Measurements from ENCODE around the gene SSTR3. TPM values are rescaled to one million over a fixed set of nuclear protein-coding genes. Genes with fewer than 3 reads are reported as not detected.

The SSTR3 gene
- total RNA-seq, 1 experiment from 2014 or later: not detected

DNA sequence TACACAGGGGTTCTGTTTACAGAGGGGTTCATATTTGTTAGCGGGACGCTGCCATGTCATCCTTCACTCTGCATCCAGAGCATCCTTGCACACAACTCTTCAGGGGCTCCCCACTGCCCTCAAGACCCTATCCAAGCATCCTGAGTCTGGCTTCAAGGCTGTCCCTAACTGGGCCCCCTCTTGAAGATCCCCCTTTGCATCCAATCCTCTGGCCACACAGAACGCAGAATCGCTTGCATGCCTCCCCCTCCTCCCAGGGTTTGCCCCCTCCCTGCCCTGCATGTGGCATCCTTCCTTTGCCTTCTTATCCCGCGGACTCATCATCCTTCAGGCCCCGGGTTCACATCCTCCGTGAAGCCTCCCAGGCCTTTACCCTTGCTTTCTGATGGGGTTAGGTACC is 42.9 kb downstream of the SSTR3 start:
- Mint-ChIP-seq H3K4me3 (ENCODE audit: unreplicated experiment) (no peak overlapping the region), H3K9me3 (ENCODE audit: unreplicated experiment) (no peaks in the 10 kb centered on the region), H3K36me3 (ENCODE audit: insufficient read depth, unreplicated experiment) (no peaks in the 10 kb centered on the region), H3K4me1 (ENCODE audit: insufficient read depth, unreplicated experiment) (peaks cover 6% of the 10 kb centered on the region), H3K27ac (ENCODE audit: low read depth, unreplicated experiment) (no peak overlapping the region), H3K27me3 (ENCODE audit: insufficient read depth, unreplicated experiment) (peaks cover 23% of the 10 kb centered on the region)
- TF ChIP-seq, protein P1, sequence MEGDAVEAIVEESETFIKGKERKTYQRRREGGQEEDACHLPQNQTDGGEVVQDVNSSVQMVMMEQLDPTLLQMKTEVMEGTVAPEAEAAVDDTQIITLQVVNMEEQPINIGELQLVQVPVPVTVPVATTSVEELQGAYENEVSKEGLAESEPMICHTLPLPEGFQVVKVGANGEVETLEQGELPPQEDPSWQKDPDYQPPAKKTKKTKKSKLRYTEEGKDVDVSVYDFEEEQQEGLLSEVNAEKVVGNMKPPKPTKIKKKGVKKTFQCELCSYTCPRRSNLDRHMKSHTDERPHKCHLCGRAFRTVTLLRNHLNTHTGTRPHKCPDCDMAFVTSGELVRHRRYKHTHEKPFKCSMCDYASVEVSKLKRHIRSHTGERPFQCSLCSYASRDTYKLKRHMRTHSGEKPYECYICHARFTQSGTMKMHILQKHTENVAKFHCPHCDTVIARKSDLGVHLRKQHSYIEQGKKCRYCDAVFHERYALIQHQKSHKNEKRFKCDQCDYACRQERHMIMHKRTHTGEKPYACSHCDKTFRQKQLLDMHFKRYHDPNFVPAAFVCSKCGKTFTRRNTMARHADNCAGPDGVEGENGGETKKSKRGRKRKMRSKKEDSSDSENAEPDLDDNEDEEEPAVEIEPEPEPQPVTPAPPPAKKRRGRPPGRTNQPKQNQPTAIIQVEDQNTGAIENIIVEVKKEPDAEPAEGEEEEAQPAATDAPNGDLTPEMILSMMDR (IDR thresholded peaks at IDR 0.05; ENCODE audit: unreplicated experiment): no peak
- BruUV-seq (replicated peaks): no TSS peak
- no peak for DNase-seq (ENCODE audit: unreplicated experiment)
- intact Hi-C loops (cut with micrococcal nuclease): loop anchor here (5.0 kb wide), 2 partner anchors 92 to 182 kb away; no protein-coding TSS in a partner anchor
- ChIA-PET CTCF (no interaction called here), POLR2A (no interaction called here)

DNA sequence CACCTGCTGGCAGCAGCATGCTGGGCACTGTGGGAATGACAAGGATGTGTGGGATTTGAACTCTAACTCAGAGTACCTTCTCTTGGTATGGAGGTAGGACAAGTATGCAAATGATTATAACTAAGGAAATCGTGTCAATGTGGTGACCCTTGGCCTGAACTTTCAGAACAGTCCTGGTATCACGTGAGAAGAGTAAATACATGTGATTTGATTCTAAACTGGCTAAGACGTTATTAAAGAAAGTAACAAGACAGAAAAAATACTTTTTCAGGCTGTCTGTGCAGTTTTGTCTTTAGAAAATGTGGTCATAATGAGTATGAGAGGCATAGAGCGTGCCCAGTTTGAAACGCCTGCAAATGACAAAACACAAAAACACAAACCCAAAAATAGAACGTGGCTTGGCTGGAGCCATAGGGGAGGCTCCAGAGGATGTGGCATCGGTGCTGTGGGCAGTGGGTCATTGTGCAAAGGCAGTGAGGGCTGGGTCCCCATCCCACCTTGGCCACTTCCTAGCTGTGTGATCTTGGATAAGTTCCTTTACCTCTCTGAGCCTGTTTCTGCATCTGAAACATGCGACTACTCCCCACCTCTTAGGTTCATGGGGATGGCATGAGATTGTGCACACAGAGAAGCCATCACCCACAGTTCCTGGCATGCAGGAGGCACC is 44.2 kb downstream of the SSTR3 start:
- intact Hi-C loops (cut with micrococcal nuclease): loop anchor here (5.0 kb wide), 2 partner anchors 91 to 181 kb away; no protein-coding TSS in a partner anchor
- POLR2A ChIA-PET: interaction anchor here (1.0 to 2.3 kb wide), 2 partner anchors 29 to 31 kb away, joined by 3 to 14 read pairs; no protein-coding TSS in a partner anchor
- Mint-ChIP-seq H3K27ac (ENCODE audit: low read depth, unreplicated experiment) (no peak overlapping the region), H3K27me3 (ENCODE audit: insufficient read depth, unreplicated experiment) (peaks cover 23% of the 10 kb centered on the region), H3K4me3 (ENCODE audit: unreplicated experiment) (no peak overlapping the region), H3K36me3 (ENCODE audit: insufficient read depth, unreplicated experiment) (no peaks in the 10 kb centered on the region), H3K9me3 (ENCODE audit: unreplicated experiment) (no peaks in the 10 kb centered on the region), H3K4me1 (ENCODE audit: insufficient read depth, unreplicated experiment) (peaks cover 6% of the 10 kb centered on the region)
- DNase-seq (ENCODE audit: unreplicated experiment): no peak
- CTCF ChIA-PET: interaction anchor here (0.7 to 3.7 kb wide), 3 partner anchors 15 to 1752 kb away, joined by 4 to 23 read pairs (median 6); no protein-coding TSS in a partner anchor
- BruUV-seq (replicated peaks): no TSS peak
- TF ChIP-seq, protein P1 (IDR thresholded peaks at IDR 0.05; ENCODE audit: unreplicated experiment): no peak

DNA sequence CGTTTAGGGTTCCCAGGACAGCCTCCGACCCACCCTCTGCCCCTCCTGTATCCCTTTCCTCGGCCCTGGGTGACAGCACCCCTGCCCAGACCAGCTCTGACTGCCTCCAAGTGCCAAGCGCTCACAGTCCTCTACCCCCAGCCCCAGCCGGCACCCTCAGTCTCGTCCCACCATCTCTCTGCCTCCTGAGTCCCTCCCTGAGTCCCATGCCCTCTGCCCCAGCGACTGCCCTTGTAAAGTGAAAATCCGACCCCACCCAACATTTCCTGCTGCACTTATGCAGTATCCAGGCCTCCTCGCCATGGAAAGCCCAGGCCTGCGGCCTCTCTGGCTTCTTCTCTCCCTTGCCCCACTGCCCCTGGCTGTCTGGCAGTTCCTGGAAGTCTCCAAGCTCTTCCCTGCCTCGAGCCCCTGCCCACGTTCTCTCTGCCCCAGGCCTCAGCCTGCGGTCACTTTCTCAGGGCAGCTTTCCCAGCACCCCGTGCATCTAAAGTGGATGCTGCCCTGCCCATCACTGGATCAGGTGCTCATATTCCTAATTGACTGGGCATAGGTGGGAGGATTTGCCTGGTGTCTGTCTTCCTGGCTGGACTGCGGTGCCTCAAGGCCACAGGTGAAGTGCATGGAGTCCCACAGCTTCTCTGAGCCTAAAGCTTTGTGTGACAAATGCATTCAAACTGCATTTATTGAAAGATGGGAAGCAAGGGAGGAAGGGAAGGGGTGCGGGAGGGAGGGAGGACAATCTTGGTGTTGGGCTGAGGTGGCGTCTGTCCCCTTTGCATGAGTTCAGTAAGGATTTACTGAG is 44.9 kb downstream of the SSTR3 start:
- CTCF ChIA-PET: interaction anchor here (0.6 to 5.2 kb wide), 20 partner anchors 8 to 180 kb away, joined by 3 to 23 read pairs (median 4); partner anchors contain the start of gene C1QTNF6
- BruUV-seq (replicated peaks): no TSS peak
- H3K9me3 Mint-ChIP-seq (ENCODE audit: unreplicated experiment): no peaks in the 10 kb centered on the region
- peaks cover 23% of the 10 kb centered on the region for H3K27me3 Mint-ChIP-seq (ENCODE audit: insufficient read depth, unreplicated experiment)
- peaks cover 6% of the 10 kb centered on the region for H3K4me1 Mint-ChIP-seq (ENCODE audit: insufficient read depth, unreplicated experiment)
- H3K36me3 Mint-ChIP-seq (ENCODE audit: insufficient read depth, unreplicated experiment): no peaks in the 10 kb centered on the region
- H3K4me3 Mint-ChIP-seq (ENCODE audit: unreplicated experiment): no peak overlapping the region
- TF ChIP-seq, protein P1 (IDR thresholded peaks at IDR 0.05; ENCODE audit: unreplicated experiment): no peak
- POLR2A ChIA-PET: interaction anchor here (1.0 to 2.3 kb wide), 2 partner anchors 30 to 32 kb away, joined by 3 to 14 read pairs; no protein-coding TSS in a partner anchor
- H3K27ac Mint-ChIP-seq (ENCODE audit: low read depth, unreplicated experiment): no peak overlapping the region
- intact Hi-C loops (cut with micrococcal nuclease): loop anchor here (5.0 kb wide), 2 partner anchors 90 to 180 kb away; no protein-coding TSS in a partner anchor
- DNase-seq (ENCODE audit: unreplicated experiment): no peak

- Mint-ChIP-seq H3K27me3 (ENCODE audit: insufficient read depth, unreplicated experiment) (peaks cover 22% of the 10 kb centered on the region), H3K4me1 (ENCODE audit: insufficient read depth, unreplicated experiment) (peaks cover 6% of the 10 kb centered on the region), H3K9me3 (ENCODE audit: unreplicated experiment) (no peaks in the 10 kb centered on the region), H3K36me3 (ENCODE audit: insufficient read depth, unreplicated experiment) (no peaks in the 10 kb centered on the region), H3K27ac (ENCODE audit: low read depth, unreplicated experiment) (no peak overlapping the region), H3K4me3 (ENCODE audit: unreplicated experiment) (no peak overlapping the region)
- ChIA-PET CTCF (interaction anchor here (0.6 to 5.2 kb wide), 19 partner anchors 9 to 613 kb away, joined by 3 to 23 read pairs (median 4); partner anchors contain the start of gene C1QTNF6), POLR2A (interaction anchor here (2.3 kb wide), 1 partner anchor 31 kb away, joined by 14 read pairs; no protein-coding TSS in a partner anchor)
- DNase-seq (ENCODE audit: unreplicated experiment): peak; percentile 75
- BruUV-seq (replicated peaks): no TSS peak
- TF ChIP-seq, protein P1 (IDR thresholded peaks at IDR 0.05; ENCODE audit: unreplicated experiment): peak; percentile 75
- intact Hi-C loops (cut with micrococcal nuclease): loop anchor here (1.0 to 5.0 kb wide), 4 partner anchors 32 to 291 kb away; no protein-coding TSS in a partner anchor
Observed at GRCh38 chr22:37166675-37167066, 45.6 kb downstream of the SSTR3 start.

Measured in MCF 10A (cell line).